Activated CD4-positive, alpha-beta T cell treated with anti-CD3 and anti-CD28 coated beads for 24 hours (primary cell): ENCODE data around the gene DUSP21.
"Not testable (repeated sequence)": the region's sequence is repeated elsewhere in the genome, so short reads cannot be mapped to it uniquely, and the experiment has no call there.

Experiments
- DNase-seq, 2 donors: peaks; one replicate each; pipeline ENCODE4 v3.0.0-alpha.2; 2020; ENCODE audit warnings: low read depth in 2 of 2

Gene DUSP21

DNA sequence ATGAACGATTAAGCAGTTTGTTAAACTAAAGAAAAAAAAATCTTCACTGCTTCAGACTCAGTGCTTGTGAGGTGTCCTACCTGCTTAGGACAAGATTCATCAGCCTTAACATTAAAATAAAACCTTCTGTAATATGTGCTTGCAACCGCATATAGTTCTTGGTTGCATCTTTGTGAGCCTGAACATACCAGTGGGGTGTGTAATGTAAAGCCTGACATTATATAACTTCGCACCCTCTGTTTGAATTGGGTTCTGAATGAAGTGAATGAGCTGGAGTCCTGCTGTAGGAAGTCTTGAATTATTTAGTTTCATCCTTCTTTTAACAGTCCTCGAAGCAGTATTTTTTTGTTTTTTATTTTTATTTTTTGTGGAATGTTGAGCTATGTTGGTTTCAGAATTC, 32.3 kb downstream of the DUSP21 start:
- no peak for DNase-seq

DNA sequence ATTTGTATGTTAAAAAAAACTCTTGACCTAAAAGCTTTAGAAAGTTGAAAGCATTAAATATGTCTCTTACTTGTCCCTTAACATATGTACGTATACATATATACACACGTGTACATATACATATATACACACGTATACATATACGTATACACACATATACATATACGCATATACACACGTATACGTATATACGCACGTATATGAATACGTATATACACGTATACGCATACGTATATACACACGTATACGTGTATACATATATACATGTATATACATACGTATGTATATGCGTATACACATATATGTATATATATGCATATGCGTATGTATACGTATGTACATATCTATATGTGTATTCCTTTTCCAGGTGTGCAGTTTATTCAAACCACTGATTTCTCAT, 32.9 kb downstream of the DUSP21 start:
- no peak for DNase-seq

DNA sequence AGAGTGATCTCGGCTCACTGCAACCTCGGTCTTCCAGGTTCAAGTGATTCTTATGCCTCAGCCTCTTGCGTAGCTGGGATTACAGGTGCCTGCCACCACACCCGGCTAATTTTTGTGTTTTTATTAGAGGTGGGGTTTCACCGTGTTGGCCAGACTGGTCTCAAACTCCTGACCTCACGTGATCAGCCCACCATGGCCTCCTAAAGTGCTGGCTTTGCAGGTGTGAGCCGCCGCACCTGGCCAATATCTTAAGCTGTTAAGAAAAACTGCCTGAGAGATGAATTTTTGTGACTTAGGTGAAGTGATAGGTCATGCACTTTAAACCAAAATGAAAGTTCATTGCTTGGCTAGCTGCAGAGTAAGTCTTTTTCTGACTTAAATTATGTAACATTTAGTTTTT, 35.0 kb downstream of the DUSP21 start:
- DNase-seq: no peak

DNA sequence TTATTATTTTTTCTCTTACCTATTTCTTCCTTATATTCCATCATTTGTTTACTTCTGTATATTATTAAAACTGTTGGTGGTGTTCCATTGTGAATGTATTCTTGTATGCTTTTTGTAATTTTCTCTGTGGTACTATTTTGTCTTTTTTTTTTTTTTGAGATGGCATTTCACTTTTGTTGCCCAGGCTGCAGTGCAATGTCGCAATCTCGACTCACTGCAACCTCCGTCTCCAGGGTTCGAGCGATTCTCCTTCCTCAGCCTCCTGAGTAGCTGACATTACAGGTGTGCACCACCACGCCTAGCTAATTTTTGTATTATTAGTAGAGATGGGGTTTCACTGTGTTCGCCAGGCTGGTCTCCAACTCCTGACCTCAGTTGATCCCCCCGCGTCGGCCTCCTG, 37.7 kb downstream of the DUSP21 start:
- no peak for DNase-seq

DNA sequence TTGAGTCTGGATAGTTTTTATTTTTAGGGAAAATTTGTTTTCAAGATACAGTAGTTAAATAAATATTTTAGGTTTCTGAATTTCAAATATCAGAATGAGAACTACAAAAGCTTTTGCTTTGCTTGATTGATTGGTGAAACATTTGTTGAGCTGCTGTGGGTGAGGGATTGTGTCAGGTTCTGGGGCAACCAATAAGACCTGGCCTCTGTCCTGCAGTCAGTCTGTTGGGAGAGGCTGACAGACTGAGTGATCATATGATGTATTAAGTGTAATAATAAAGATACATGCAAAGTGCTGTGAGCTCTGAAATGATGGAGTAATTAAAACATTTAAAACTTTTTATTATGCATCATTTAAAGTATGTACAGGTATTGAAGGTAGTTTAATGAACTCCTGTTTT, 38.8 kb downstream of the DUSP21 start:
- DNase-seq: no peak

DNA sequence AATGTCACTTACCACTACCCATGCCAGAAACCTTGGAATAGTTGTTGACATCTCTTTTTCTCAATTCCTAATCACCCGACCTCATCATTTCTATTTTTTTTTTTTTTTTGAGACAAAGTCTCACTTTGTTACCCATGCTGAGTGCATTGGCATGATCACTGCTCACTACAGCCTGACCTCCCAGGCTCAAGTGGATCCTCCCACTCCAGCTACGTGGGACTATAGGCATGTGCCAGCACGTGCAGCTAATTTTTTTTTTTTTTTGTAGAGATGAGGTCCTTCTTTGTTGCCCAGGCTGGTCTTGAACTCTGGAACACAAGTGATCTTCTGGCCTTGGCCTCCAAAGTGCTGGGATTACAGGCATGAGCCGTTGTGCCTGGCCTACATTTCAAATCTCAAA, 41.1 kb downstream of the DUSP21 start:
- no peak for DNase-seq

DNA sequence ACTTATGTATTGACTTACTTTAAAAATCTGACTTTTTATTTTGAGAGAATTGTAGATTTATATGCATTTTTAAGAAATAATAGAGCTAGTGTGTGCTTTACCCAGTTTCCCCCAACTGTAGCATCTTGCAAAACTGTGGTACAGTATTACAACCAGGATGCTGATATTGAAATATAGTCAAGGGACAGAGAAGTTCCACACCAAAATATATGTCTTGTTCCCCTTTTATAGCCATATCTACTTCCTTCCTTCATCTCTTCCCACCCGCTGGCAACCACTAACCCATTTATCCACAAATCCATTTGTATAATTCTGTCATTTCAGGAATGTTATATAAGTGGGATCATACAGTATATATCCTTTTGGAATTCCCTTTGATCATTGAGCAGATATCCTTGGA, 46.0 kb downstream of the DUSP21 start:
- no peak for DNase-seq

DNA sequence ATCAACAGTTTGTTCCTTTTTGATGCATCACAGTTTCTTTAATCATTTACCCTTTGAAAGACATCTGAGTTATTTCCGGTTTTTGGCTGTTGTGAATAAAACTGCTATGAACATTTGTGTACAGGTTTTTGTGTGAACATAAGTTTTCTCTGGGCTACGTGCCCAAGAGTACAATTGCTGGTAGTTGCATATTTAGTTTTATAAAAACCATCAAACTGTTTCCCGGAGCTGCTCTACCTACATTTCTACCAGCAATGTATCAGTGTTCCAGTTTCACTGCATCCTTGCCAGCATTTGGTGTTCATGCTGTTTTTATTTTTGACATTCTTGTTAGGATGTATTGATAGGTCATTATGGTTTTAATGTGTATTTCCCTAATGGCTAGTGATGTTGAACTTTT, 46.4 kb downstream of the DUSP21 start:
- no peak for DNase-seq

DNA sequence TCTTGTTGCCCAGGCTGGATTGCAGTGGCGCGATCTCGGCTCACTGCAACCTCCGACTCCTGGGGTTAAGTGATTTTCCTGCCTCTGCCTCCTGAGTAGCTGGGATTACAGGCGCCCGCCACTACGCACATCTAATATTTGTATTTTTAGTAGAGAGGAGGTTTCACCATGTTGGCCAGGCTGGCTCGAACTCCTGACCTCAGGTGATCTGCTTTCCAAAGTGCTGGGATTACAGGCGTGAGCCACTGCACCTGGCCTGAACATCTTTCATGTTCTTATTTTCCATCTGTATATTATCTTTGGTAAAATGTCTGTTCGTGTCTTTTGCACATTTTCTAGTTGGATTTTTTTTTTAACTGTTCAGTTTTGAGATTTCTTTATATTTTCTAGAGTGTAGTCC, 46.9 kb downstream of the DUSP21 start:
- DNase-seq: not testable (repeated sequence)

DNA sequence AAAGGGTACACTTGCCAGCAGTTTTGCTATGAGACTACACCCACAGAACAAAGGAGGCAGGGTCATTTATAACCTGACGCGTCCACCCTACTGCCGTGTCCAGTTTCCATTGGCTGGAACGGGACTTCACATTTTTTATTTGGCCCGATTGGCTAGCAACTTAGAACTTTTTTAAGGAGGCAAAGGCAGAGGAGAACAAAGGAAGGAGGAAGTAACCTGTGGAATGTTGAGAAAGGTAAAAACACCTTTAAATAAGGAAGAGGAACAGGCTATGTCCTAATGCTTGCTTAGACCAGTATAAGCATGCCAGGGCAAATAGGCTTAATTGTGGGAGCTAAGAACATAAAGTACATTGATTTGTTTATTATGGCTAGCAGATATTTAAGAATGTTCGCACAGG, 47.8 kb downstream of the DUSP21 start:
- no peak for DNase-seq
